ENCODE data around the gene TSEN2.
"Not testable (repeated sequence)": the region's sequence is repeated elsewhere in the genome, so short reads cannot be mapped to it uniquely, and the experiment has no call there.

The TSEN2 gene

GRCh38 chr3:12465151-12465835 lies 19.0 kb upstream of the TSEN2 start:
- no peak for DNase-seq (ENCODE audit: extremely low spot score)
- POLR2A ChIA-PET = no interaction called here
- no peak for TF ChIP-seq CTCF (IDR thresholded peaks at IDR 0.05; ENCODE audit: control extremely low read depth, extremely low read depth, low read depth, missing control alignments)
- CTCF ChIA-PET = no interaction called here

GRCh38 chr3:12465836-12466225 lies 18.4 kb upstream of the TSEN2 start:
- no peak for DNase-seq (ENCODE audit: extremely low spot score)
- TF ChIP-seq CTCF (IDR thresholded peaks at IDR 0.05; ENCODE audit: control extremely low read depth, extremely low read depth, low read depth, missing control alignments) = no peak
- ChIA-PET CTCF (no interaction called here), POLR2A (no interaction called here)

DNA sequence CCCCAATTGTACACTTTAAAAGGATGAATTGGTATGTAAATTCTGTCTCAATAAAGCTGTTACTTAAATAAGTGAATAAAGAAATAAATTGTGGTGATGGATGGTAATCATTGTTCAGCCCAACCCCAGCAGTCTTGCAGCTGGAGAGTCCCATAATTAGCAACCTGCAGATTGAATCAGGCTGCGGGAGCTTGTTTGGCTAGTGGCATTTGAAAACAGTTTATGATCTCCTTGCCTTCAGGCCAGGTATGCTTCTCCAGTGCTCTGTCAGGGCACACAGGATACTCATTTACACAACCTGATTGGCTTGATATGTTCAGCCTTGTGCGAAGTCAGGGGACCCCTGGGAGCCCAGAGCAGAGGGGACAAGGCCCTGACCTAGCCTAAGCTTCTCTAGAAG lies 16.5 kb upstream of the TSEN2 start:
- no peak for TF ChIP-seq CTCF (IDR thresholded peaks at IDR 0.05; ENCODE audit: control extremely low read depth, extremely low read depth, low read depth, missing control alignments)
- CTCF ChIA-PET = interaction anchor here (5.0 kb wide), 1 partner anchor 12 kb away, joined by 34 read pairs; no protein-coding TSS in a partner anchor
- no peak for DNase-seq (ENCODE audit: extremely low spot score)
- POLR2A ChIA-PET = no interaction called here

DNA sequence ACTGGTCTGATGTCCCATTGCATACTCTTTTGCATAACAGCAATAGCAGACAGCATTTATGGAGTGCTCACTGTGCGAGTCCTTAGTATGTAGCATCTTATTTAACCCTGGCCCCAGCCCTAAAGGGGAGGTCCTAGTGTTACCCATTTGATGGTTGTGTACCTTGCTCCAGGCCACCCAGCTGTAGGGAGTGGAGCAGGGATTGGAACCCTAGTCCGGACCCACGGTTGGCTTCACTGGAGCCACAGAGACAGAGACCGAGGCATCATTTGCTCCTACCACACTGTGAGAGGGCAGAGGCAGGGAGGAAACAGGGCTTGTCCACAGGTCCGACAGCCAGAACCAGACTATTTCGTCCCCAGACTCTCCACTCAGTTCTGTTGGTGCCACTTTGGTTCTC lies 16.0 kb upstream of the TSEN2 start:
- CTCF ChIA-PET = interaction anchor here (5.0 kb wide), 1 partner anchor 11 kb away, joined by 34 read pairs; no protein-coding TSS in a partner anchor
- no peak for TF ChIP-seq CTCF (IDR thresholded peaks at IDR 0.05; ENCODE audit: control extremely low read depth, extremely low read depth, low read depth, missing control alignments)
- no peak for DNase-seq (ENCODE audit: extremely low spot score)
- POLR2A ChIA-PET = no interaction called here

- ChIA-PET POLR2A (no interaction called here), CTCF (interaction anchor here (5.0 kb wide), 1 partner anchor 11 kb away, joined by 34 read pairs; no protein-coding TSS in a partner anchor)
- TF ChIP-seq CTCF (IDR thresholded peaks at IDR 0.05; ENCODE audit: control extremely low read depth, extremely low read depth, low read depth, missing control alignments) = no peak
- DNase-seq (ENCODE audit: extremely low spot score) = no peak
These were observed 15.5 kb upstream of the TSEN2 start for GRCh38 chr3:12468757-12469156.

- DNase-seq (ENCODE audit: extremely low spot score); POLR2A ChIA-PET: not testable (repeated sequence)
- CTCF ChIA-PET = interaction anchor here (1.4 to 5.0 kb wide), 2 partner anchors 10 to 337 kb away, joined by 4 to 34 read pairs; no protein-coding TSS in a partner anchor
These were observed 15.1 kb upstream of the TSEN2 start for GRCh38 chr3:12469222-12469621.

DNA sequence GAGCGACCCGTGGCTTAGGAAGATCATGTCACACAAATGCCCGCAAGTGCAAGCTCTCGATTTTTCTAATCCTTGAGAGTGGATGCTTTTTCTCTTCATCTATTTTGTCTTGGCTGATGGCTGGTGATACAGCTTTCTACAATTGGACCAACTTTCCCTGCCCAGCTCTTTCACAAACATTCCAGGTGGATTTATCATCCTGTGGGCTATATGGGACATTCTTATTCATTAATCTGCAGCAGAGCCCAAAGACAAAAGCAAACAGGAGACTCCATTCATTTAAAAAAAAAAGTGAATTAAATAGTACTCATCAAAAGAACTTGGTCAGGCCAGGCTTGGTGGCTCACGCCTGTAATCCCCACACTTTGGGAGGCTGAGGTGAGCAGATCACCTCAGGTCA lies 14.2 kb upstream of the TSEN2 start:
- no peak for TF ChIP-seq CTCF (IDR thresholded peaks at IDR 0.05; ENCODE audit: control extremely low read depth, extremely low read depth, low read depth, missing control alignments)
- ChIA-PET POLR2A (interaction anchor here (1.0 kb wide), 1 partner anchor 10 kb away, joined by 4 read pairs; no protein-coding TSS in a partner anchor), CTCF (interaction anchor here (1.4 to 5.0 kb wide), 5 partner anchors 9 to 337 kb away, joined by 3 to 34 read pairs (median 7); no protein-coding TSS in a partner anchor)
- no peak for DNase-seq (ENCODE audit: extremely low spot score)

Measured in GM10248 (cell line).